HG03342 (cell line): ENCODE data around the gene DDX17.
A peak's percentile ranks its signal among the peaks of the same experiment; 100 is the strongest.

ENCODE experiments used
- ATAC-seq: cut with Tn5 transposase; IDR thresholded peaks from one replicate; pipeline ENCODE4 v1.9.1; 2021; ENCODE audit warnings: mild to moderate bottlenecking, moderate library complexity; ENCODE audit not compliant: unreplicated experiment

DDX17 gene

GRCh38 chr22:38506118-38506962 is at the start of gene DDX17:
Gene DDX17, minus strand, starts transcription at chr22:38506311.
- ATAC-seq = peak; percentile 81

- ATAC-seq = no peak
These were observed 48.2 kb upstream of the DDX17 start for GRCh38 chr22:38554281-38554680.

DNA sequence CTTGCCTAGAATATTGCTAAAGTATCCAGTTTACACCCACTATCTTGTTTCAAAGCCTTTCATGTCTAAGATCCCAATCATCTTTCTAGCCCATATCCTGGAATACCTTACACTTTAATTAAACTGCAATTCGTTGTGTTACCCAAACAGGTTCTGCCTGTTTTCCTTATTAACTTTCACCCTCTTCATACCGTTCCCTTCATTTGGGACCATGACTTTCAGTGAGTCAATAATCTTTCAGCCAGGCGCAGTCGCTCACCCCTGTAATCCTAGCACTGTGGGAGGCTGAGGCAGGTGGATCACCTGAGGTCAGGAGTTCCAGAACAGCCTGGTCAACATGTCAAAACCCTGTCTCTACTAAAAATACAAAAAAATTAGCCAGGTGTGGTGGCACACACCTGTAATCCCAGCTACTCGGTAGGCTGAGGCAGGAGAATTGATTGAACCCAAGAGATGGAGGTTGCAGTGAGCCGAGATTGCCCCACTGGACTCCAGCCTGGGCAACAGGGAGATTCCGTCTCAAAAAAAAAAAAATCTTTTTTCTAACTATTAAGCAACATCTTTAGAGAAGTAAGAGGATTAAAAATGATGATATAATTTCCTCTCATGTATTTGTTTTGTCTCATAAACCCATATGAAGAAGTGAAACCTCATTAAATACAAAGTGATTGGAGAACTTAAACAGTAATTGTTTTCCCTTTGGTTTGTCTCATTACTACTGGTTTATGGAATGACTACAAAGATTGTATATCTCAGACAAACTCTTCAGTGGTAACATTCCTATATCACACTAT is 43.2 kb upstream of the DDX17 start:
- no peak for ATAC-seq

- ATAC-seq = no peak
These were observed 34.6 kb upstream of the DDX17 start for GRCh38 chr22:38540701-38541100.

DNA sequence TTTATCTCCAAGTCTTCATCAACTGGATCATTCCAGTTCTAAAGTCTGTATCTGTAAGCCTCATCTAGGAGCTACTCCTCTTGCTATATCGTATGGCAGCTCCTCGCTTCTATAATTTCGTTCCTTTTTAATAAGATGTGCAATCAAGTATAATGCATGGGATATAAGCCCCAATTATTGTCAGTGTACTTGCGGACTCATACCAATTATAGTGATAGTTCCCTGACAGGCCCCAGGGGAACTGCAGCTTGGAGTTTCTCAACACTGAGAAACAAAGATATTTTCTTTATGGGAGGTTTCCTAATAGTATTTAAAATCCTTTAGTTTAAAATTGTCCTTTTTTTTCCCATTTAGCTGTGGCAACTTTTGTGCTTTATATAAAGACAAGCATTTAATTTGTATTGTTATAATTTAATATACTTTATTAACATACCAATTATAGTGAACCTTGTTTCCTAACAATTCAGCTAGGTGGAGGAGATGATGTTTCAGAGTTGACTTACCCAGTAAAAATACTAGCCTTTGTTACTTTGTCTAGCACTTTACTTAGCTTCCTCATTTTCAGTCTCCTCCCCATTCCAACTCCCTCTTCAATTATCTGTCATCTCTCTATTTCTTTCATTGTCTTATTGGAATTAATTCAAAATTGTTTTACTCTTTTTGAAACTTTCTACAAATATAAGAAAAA is 25.3 kb upstream of the DDX17 start:
- ATAC-seq = no peak

DNA sequence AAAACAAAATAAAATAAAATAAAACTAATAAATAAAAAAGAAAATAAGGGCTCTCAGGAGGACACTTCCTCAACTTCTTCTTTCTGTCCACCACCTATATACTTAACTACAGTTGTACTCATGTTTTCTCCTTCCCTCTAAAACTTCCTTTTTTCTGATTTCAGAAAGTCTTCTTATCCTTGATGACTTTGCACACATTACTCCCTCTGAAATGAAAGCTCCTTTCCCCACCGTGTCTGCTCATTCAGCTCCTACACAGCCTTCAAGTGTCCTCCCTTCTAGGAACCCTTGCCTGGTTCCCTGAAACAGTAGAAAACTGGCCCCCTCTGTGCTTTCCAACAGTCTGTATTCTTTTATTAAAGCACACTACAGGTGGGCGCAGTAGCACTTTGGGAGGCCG is 18.3 kb upstream of the DDX17 start:
- no peak for ATAC-seq

GRCh38 chr22:38523479-38523878 is 17.4 kb upstream of the DDX17 start:
- no peak for ATAC-seq

DNA sequence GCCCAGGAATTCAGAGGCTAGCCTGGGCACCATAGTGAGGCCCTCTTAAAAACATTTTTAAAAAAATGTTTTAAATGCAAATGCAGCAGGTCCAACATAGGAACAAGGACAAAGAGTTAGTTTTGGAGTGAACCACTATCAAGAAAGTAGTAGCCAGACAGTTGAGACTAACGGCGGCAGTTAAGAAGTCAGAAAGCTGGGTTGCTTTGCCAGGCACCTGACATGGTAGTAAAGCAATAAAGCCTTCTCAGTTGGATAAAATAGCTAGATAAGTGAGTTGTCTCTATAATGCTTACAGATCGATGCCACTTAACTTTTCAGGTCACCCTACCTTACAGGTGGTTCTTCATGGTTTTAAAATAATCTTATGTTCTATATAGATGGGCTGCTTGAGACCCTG is 16.9 kb upstream of the DDX17 start:
- ATAC-seq = no peak

- no peak for ATAC-seq
These were observed 13.5 kb upstream of the DDX17 start for GRCh38 chr22:38519453-38520250.

- no peak for ATAC-seq
These were observed 12.5 kb upstream of the DDX17 start for GRCh38 chr22:38518620-38519019.

- ATAC-seq = no peak
These were observed 7.0 kb upstream of the DDX17 start for GRCh38 chr22:38513063-38513462.

DNA sequence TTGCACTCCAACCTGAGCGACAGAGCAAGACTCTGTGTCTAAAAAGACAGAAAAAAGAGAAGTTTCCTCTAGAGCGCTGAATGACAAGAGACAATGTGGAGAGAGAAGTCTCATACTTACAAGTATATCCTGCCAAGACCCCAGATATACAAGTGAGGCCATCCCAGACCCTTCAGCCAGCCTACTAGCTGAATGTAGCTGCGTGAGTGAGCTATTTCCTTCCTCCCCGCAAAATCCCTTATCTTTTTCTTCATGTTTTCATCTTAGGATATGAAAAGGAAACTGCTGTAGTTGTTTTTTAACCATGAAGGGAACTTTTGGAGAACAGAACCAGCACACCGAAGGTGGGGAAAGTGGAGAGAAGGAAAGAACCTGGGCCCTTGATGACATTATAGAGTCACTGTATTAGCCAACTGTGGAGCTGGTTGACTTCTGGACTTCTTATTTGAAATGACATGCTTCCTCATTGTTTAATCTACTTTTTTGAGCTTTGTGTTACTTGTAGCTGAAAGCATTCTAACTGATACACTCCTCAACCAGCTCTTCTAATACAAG is 4.4 kb upstream of the DDX17 start:
- no peak for ATAC-seq

- ATAC-seq = peak; percentile 23
These were observed 482 bp downstream of the DDX17 start for GRCh38 chr22:38505541-38506117.

- no peak for ATAC-seq
These were observed 1.2 kb downstream of the DDX17 start for GRCh38 chr22:38504731-38505540.

DNA sequence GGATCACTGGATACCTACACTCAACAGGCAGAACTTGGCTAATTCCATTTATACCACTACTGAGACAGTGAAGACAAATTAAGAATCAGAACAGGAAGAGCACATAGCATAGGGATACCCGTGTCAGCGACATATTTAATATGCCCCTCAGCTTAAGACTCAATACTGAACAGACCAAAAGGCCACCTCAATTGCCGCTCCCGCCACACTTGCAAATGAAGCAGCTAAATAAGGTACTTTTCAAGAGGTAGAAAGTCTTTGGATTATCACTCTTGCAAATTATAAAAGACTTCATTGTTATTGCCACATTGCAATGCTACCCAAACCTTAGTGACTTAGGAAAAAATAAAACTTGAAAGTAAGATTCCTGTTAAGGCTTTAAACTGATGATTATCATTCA is 3.1 kb downstream of the DDX17 start:
- ATAC-seq = no peak

GRCh38 chr22:38501797-38502672 is 4.1 kb downstream of the DDX17 start:
- no peak for ATAC-seq

DNA sequence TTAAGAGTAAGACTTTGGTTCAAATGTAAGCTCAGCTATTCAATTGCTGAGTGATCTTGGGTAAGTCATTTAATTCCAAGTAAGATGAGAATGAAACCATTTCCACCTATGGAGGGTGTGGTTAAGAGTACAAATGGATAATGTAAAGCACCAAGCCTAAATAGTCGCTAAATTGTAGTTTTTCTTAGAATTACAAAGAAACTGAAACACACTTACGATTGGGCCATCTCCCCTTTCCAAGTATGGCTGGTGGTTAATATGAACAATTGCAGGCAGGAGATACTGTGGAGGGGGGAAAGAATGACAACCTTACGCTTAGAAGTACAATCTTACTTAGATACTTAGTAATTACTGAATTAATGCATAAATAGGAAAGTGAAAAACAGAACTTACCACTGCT is 8.2 kb downstream of the DDX17 start:
- ATAC-seq = no peak

- no peak for ATAC-seq
These were observed 11.2 kb downstream of the DDX17 start for GRCh38 chr22:38494939-38495338.
